Measurements from ENCODE around the gene KLHL1. TPM values are rescaled to one million over a fixed set of nuclear protein-coding genes. Genes with fewer than 3 reads are reported as not detected.

The KLHL1 gene
- total RNA-seq, 1 experiment from 2014 or later, result not detected

GRCh38 chr13:69737129-69737935 is 370.9 kb downstream of the KLHL1 start:
- H3K27me3 ChIP-seq (ENCODE audit: control insufficient read depth, insufficient read depth, low read length), result no peaks in the 10 kb centered on the region
- no peak overlapping the region for H3K4me3 ChIP-seq (ENCODE audit: insufficient read depth, low read depth, low read length)
- DNase-seq, result no peak

GRCh38 chr13:69721631-69722030 is 386.6 kb downstream of the KLHL1 start:
- Histone ChIP-seq H3K27me3 (ENCODE audit: control insufficient read depth, insufficient read depth, low read length) (no peaks in the 10 kb centered on the region), H3K4me3 (ENCODE audit: insufficient read depth, low read depth, low read length) (no peak overlapping the region), H3K36me3 (replicated peaks; ENCODE audit: control insufficient read depth, insufficient read depth, low read length) (no peaks in the 10 kb centered on the region)
- no peak for DNase-seq

More at GRCh38 chr13:69737129-69737935, 370.9 kb downstream of the KLHL1 start:
- no peaks in the 10 kb centered on the region for H3K36me3 ChIP-seq (replicated peaks; ENCODE audit: control insufficient read depth, insufficient read depth, low read length)

- H3K27me3 ChIP-seq (ENCODE audit: control insufficient read depth, insufficient read depth, low read length), result no peaks in the 10 kb centered on the region
- DNase-seq, result no peak
- no peak overlapping the region for H3K4me3 ChIP-seq (ENCODE audit: insufficient read depth, low read depth, low read length)
- no peaks in the 10 kb centered on the region for H3K36me3 ChIP-seq (replicated peaks; ENCODE audit: control insufficient read depth, insufficient read depth, low read length)
Measured at GRCh38 chr13:69720278-69720983, 387.8 kb downstream of the KLHL1 start.

GRCh38 chr13:69706807-69707206 is 401.4 kb downstream of the KLHL1 start:
- H3K4me3 ChIP-seq (ENCODE audit: insufficient read depth, low read depth, low read length), result no peak overlapping the region
- DNase-seq, result no peak
- no peaks in the 10 kb centered on the region for H3K27me3 ChIP-seq (ENCODE audit: control insufficient read depth, insufficient read depth, low read length)
- no peaks in the 10 kb centered on the region for H3K36me3 ChIP-seq (replicated peaks; ENCODE audit: control insufficient read depth, insufficient read depth, low read length)

- Histone ChIP-seq H3K27me3 (ENCODE audit: control insufficient read depth, insufficient read depth, low read length) (no peaks in the 10 kb centered on the region), H3K36me3 (replicated peaks; ENCODE audit: control insufficient read depth, insufficient read depth, low read length) (no peaks in the 10 kb centered on the region), H3K4me3 (ENCODE audit: insufficient read depth, low read depth, low read length) (no peak overlapping the region)
- no peak for DNase-seq
Measured at GRCh38 chr13:69704311-69704710, 403.9 kb downstream of the KLHL1 start.

GRCh38 chr13:69690999-69691398 is 417.3 kb downstream of the KLHL1 start:
- H3K36me3 ChIP-seq (replicated peaks; ENCODE audit: control insufficient read depth, insufficient read depth, low read length), result no peaks in the 10 kb centered on the region
- H3K27me3 ChIP-seq (ENCODE audit: control insufficient read depth, insufficient read depth, low read length), result no peaks in the 10 kb centered on the region
- H3K4me3 ChIP-seq (ENCODE audit: insufficient read depth, low read depth, low read length), result no peak overlapping the region
- no peak for DNase-seq

- Histone ChIP-seq H3K36me3 (replicated peaks; ENCODE audit: control insufficient read depth, insufficient read depth, low read length) (no peaks in the 10 kb centered on the region), H3K4me3 (ENCODE audit: insufficient read depth, low read depth, low read length) (no peak overlapping the region), H3K27me3 (ENCODE audit: control insufficient read depth, insufficient read depth, low read length) (no peaks in the 10 kb centered on the region)
- no peak for DNase-seq
Measured at GRCh38 chr13:69683921-69684686, 424.1 kb downstream of the KLHL1 start.

GRCh38 chr13:69681722-69682121 is 426.5 kb downstream of the KLHL1 start:
- Histone ChIP-seq H3K36me3 (replicated peaks; ENCODE audit: control insufficient read depth, insufficient read depth, low read length) (no peaks in the 10 kb centered on the region), H3K27me3 (ENCODE audit: control insufficient read depth, insufficient read depth, low read length) (no peaks in the 10 kb centered on the region), H3K4me3 (ENCODE audit: insufficient read depth, low read depth, low read length) (no peak overlapping the region)
- DNase-seq, result no peak

- DNase-seq, result no peak
- no peaks in the 10 kb centered on the region for H3K36me3 ChIP-seq (replicated peaks; ENCODE audit: control insufficient read depth, insufficient read depth, low read length)
- no peak overlapping the region for H3K4me3 ChIP-seq (ENCODE audit: insufficient read depth, low read depth, low read length)
- no peaks in the 10 kb centered on the region for H3K27me3 ChIP-seq (ENCODE audit: control insufficient read depth, insufficient read depth, low read length)
Measured at GRCh38 chr13:69677343-69677742, 430.9 kb downstream of the KLHL1 start.

GRCh38 chr13:69676286-69676685 is 432.0 kb downstream of the KLHL1 start:
- no peaks in the 10 kb centered on the region for H3K36me3 ChIP-seq (replicated peaks; ENCODE audit: control insufficient read depth, insufficient read depth, low read length)
- H3K4me3 ChIP-seq (ENCODE audit: insufficient read depth, low read depth, low read length), result no peak overlapping the region
- no peak for DNase-seq
- no peaks in the 10 kb centered on the region for H3K27me3 ChIP-seq (ENCODE audit: control insufficient read depth, insufficient read depth, low read length)

GRCh38 chr13:69660155-69660554 is 448.1 kb downstream of the KLHL1 start:
- no peak overlapping the region for H3K4me3 ChIP-seq (ENCODE audit: insufficient read depth, low read depth, low read length)
- no peaks in the 10 kb centered on the region for H3K27me3 ChIP-seq (ENCODE audit: control insufficient read depth, insufficient read depth, low read length)
- no peak for DNase-seq
- no peaks in the 10 kb centered on the region for H3K36me3 ChIP-seq (replicated peaks; ENCODE audit: control insufficient read depth, insufficient read depth, low read length)

- Histone ChIP-seq H3K36me3 (replicated peaks; ENCODE audit: control insufficient read depth, insufficient read depth, low read length) (no peaks in the 10 kb centered on the region), H3K4me3 (ENCODE audit: insufficient read depth, low read depth, low read length) (no peak overlapping the region), H3K27me3 (ENCODE audit: control insufficient read depth, insufficient read depth, low read length) (no peaks in the 10 kb centered on the region)
- DNase-seq, result no peak
Measured at GRCh38 chr13:69657676-69658075, 450.6 kb downstream of the KLHL1 start.

- no peak for DNase-seq
- Histone ChIP-seq H3K27me3 (ENCODE audit: control insufficient read depth, insufficient read depth, low read length) (no peaks in the 10 kb centered on the region), H3K36me3 (replicated peaks; ENCODE audit: control insufficient read depth, insufficient read depth, low read length) (no peaks in the 10 kb centered on the region), H3K4me3 (ENCODE audit: insufficient read depth, low read depth, low read length) (no peak overlapping the region)
Measured at GRCh38 chr13:69654392-69654791, 453.9 kb downstream of the KLHL1 start.
